NCI-H187 (cell line): Measurements from ENCODE around the gene PDGFB.

Experiments
- DNase-seq, 2 experiments: peaks; one replicate each; lab custom pipeline; 2025; lab: John Stamatoyannopoulos, UW

Gene PDGFB

GRCh38 chr22:39276440-39277141 lies 31.8 kb upstream of the PDGFB start:
- DNase-seq: no peak

GRCh38 chr22:39275814-39276439 lies 31.1 kb upstream of the PDGFB start:
- no peak for DNase-seq

GRCh38 chr22:39273950-39274887 lies 29.4 kb upstream of the PDGFB start:
- DNase-seq: no peak

GRCh38 chr22:39270792-39271191 lies 26.0 kb upstream of the PDGFB start:
- DNase-seq: no peak

- DNase-seq: no peak
Observed at GRCh38 chr22:39270280-39270679, 25.5 kb upstream of the PDGFB start.

- DNase-seq: no peak
Observed at GRCh38 chr22:39269095-39269790, 24.5 kb upstream of the PDGFB start.

- DNase-seq: no peak
Observed at GRCh38 chr22:39268645-39269044, 23.9 kb upstream of the PDGFB start.

GRCh38 chr22:39267974-39268373 lies 23.2 kb upstream of the PDGFB start:
- no peak for DNase-seq

- no peak for DNase-seq
Observed at GRCh38 chr22:39266398-39267030, 21.7 kb upstream of the PDGFB start.

GRCh38 chr22:39265143-39265886 lies 20.5 kb upstream of the PDGFB start:
- DNase-seq: no peak

- no peak for DNase-seq
Observed at GRCh38 chr22:39264349-39265038, 19.7 kb upstream of the PDGFB start.

- DNase-seq: no peak
Observed at GRCh38 chr22:39263626-39264348, 19.0 kb upstream of the PDGFB start.

GRCh38 chr22:39259666-39260065 lies 14.9 kb upstream of the PDGFB start:
- no peak for DNase-seq

GRCh38 chr22:39257901-39258475 lies 13.2 kb upstream of the PDGFB start:
- DNase-seq: no peak

GRCh38 chr22:39256979-39257378 lies 12.2 kb upstream of the PDGFB start:
- no peak for DNase-seq

- DNase-seq: no peak
Observed at GRCh38 chr22:39256186-39256552, 11.4 kb upstream of the PDGFB start.

- DNase-seq: no peak
Observed at GRCh38 chr22:39255449-39256185, 10.8 kb upstream of the PDGFB start.

GRCh38 chr22:39254789-39255298 lies 10.1 kb upstream of the PDGFB start:
- DNase-seq: no peak
